ENCODE measurements around the gene SYCP2L. TPM values are rescaled to one million over a fixed set of nuclear protein-coding genes. Genes with fewer than 3 reads are reported as not detected.
A peak's percentile ranks its signal among the peaks of the same experiment; 100 is the strongest.

The SYCP2L gene
- 0.82 and 1.5 TPM in 2 replicates for polyA plus RNA-seq (2012; rRNA removed)
- 0.59 and 0.67 TPM in 2 replicates for polyA plus RNA-seq (2012; cell fraction: cytosol; rRNA removed)
- polyA plus RNA-seq (2012; cell fraction: nucleus; rRNA removed): 3.7 and 9.6 TPM in 2 replicates

GRCh38 chr6:10886691-10887502 is at the start of gene SYCP2L:
Gene SYCP2L, plus strand, starts transcription at chr6:10887052. Its CDS starts 75 bp downstream, at chr6:10887127.
- Histone ChIP-seq H3K4me2 (peak within 1 kb of the TSS; percentile 75), H4K20me1 (ENCODE audit: insufficient read depth) (no peaks in the 10 kb centered on the region), H3K4me3 (ENCODE audit: low read depth in 2 of 2, low read length in 1 of 2) (peak within 1 kb of the TSS; percentile 55 to 66), H3K79me2 (ENCODE audit: insufficient read depth) (no peaks in the 10 kb centered on the region), H3F3A (replicated peaks; ENCODE audit: insufficient read depth) (peaks cover 6% of the 10 kb centered on the region), H2AFZ (ENCODE audit: low read depth) (peak within 1 kb of the TSS; percentile 90), H3K36me3 (replicated peaks in 1 of 2; ENCODE audit: control insufficient read depth in 1 of 2, insufficient read depth in 2 of 2, low read length in 1 of 2) (no peaks in the 10 kb centered on the region), H3K27me3 (ENCODE audit: insufficient read depth) (peaks cover 6% of the 10 kb centered on the region; the same call in 1 of the 2 replicates), H3K9me3 (no peaks in the 10 kb centered on the region), H3K4me1 (ENCODE audit: control insufficient read depth in 1 of 2, insufficient read depth in 2 of 2, low read depth in 1 of 2, low read length in 1 of 2) (no peaks in the 10 kb centered on the region), H3K9ac (peak within 1 kb of the TSS; percentile 55; the same call in 1 of the 2 replicates), H3K9me2 (no peaks in the 10 kb centered on the region), H3K27ac (ENCODE audit: low read depth in 2 of 2, low read length in 1 of 2) (peak within 1 kb of the TSS; percentile 56 to 67)
- ChIA-PET POLR2A (interaction anchor here (1.2 to 1.3 kb wide), 2 partner anchors 10 to 165 kb away, joined by 3 read pairs; no protein-coding TSS in a partner anchor), CTCF (interaction anchor here (0.5 to 1.6 kb wide), 21 partner anchors 11 to 1637 kb away, joined by 3 to 8 read pairs (median 3); partner anchors contain the start of gene ELOVL2)
- 19% methylated on average over 47 of the region's 58 CpGs for WGBS (ENCODE audit: low lambda C conversion rate)
- DNase-seq: peak; percentile 73
- no peak for TF ChIP-seq PBX3 (IDR thresholded peaks at IDR 0.05)
- no peak for TF ChIP-seq IRF3 (IDR thresholded peaks at IDR 0.05; ENCODE audit: low read depth, low read length)
- TF ChIP-seq NFIC (IDR thresholded peaks at IDR 0.05; ENCODE audit: borderline replicate concordance): no peak
- TF ChIP-seq ZBTB33 (IDR thresholded peaks at IDR 0.05; ENCODE audit: borderline replicate concordance, low read depth): no peak
- peak; percentile 49; the same call in 1 of the 2 replicates for TF ChIP-seq ELF1 (IDR thresholded peaks at IDR 0.05)
- TF ChIP-seq MXI1 (IDR thresholded peaks at IDR 0.05; ENCODE audit: low read depth, low read length): peak; percentile 68; the same call in 1 of the 2 replicates
- peak; percentile 70; the same call in 1 of the 2 replicates for TF ChIP-seq POLR2AphosphoS5 (IDR thresholded peaks at IDR 0.05; ENCODE audit: low read depth, low read length)
- TF ChIP-seq NRF1 (IDR thresholded peaks at IDR 0.05; ENCODE audit: low read depth, low read length): no peak
- TF ChIP-seq CTCF (IDR thresholded peaks at IDR 0.05): peak; percentile 58
- TF ChIP-seq RXRA (IDR thresholded peaks at IDR 0.05; ENCODE audit: borderline replicate concordance, low read depth): no peak
- peak; percentile 65; the same call in 1 of the 2 replicates for TF ChIP-seq MAX (IDR thresholded peaks at IDR 0.05; ENCODE audit: low read depth)
- no peak for TF ChIP-seq RCOR1 (IDR thresholded peaks at IDR 0.05; ENCODE audit: low read length)
- no peak for TF ChIP-seq SMC3 (IDR thresholded peaks at IDR 0.05; ENCODE audit: low read depth, low read length)
- no peak for TF ChIP-seq USF2 (IDR thresholded peaks at IDR 0.05; ENCODE audit: borderline replicate concordance, low read depth, low read length)
- no peak for TF ChIP-seq EP300 (IDR thresholded peaks at IDR 0.05; ENCODE audit: borderline replicate concordance in 1 of 2, low read depth in 1 of 2, low read length in 1 of 2)
- no peak for TF ChIP-seq USF1 (IDR thresholded peaks at IDR 0.05; ENCODE audit: borderline replicate concordance, low read depth)
- TF ChIP-seq FOXM1 (IDR thresholded peaks at IDR 0.05; ENCODE audit: low read depth): no peak
- TF ChIP-seq RFX5 (IDR thresholded peaks at IDR 0.05; ENCODE audit: low read length): no peak
- no peak for TF ChIP-seq TCF12 (IDR thresholded peaks at IDR 0.05)
- TF ChIP-seq SIN3A (IDR thresholded peaks at IDR 0.05; ENCODE audit: borderline replicate concordance, low read depth, low read length): 0 out of 2 replicates have a peak, but pooled peaks have one; percentile 10
- no peak for TF ChIP-seq GATA2 (CRISPR knock-in tag; IDR thresholded peaks at IDR 0.05)
- peak; percentile 41 for TF ChIP-seq GABPA (IDR thresholded peaks at IDR 0.05; ENCODE audit: low read depth)
- no peak for TF ChIP-seq FOSL2 (IDR thresholded peaks at IDR 0.05; ENCODE audit: borderline replicate concordance, low read depth)

Measured in SK-N-SH (cell line).